OCI-LY1 (cell line): Measurements from ENCODE around the gene CLCN6.

Source experiments
- H2AFZ ChIP-seq: fragments of 200-600 bp; sonication (generic), shearing (Covaris generic); 2 replicates; pipeline ENCODE4 v1.6.0; 2014; ENCODE audit warnings: antibody characterized with exemption, mild to moderate bottlenecking, low read length
- H3F3A ChIP-seq: fragments of 200-600 bp; sonication (generic), shearing (Covaris generic); 2 replicates; pipeline ENCODE4 v1.6.0; 2014; ENCODE audit warnings: mild to moderate bottlenecking, antibody characterized with exemption, low read length, moderate library complexity; ENCODE audit not compliant: insufficient read depth
- H3K27ac ChIP-seq: fragments of 200-600 bp; sonication (generic); 2 replicates; pipeline ENCODE4 v1.5.1; 2014; ENCODE audit warnings: low read length, mixed run types, mild to moderate bottlenecking, low read depth; ENCODE audit not compliant: poor library complexity, severe bottlenecking
- H3K27me3 ChIP-seq: fragments of 200-600 bp; sonication (generic); 2 replicates; pipeline ENCODE4 v1.6.0; 2014; ENCODE audit warnings: antibody characterized with exemption, mild to moderate bottlenecking, low read length, moderate library complexity; ENCODE audit not compliant: insufficient read depth
- H3K36me3 ChIP-seq: fragments of 200-600 bp; sonication (generic); 2 replicates; pipeline ENCODE4 v1.6.1; 2014; ENCODE audit warnings: mild to moderate bottlenecking, antibody characterized with exemption, low read length, moderate library complexity, mixed read lengths; ENCODE audit not compliant: insufficient read depth
- H3K4me1 ChIP-seq: fragments of 200-600 bp; sonication (generic); 2 replicates; pipeline ENCODE4 v1.5.1; 2014; ENCODE audit warnings: mild to moderate bottlenecking, low read length, moderate library complexity; ENCODE audit not compliant: insufficient read depth, severe bottlenecking
- H3K4me2 ChIP-seq: fragments of 200-600 bp; sonication (generic), shearing (Covaris generic); 2 replicates; pipeline ENCODE4 v1.6.1; 2014; ENCODE audit warnings: low read length
- H3K4me3 ChIP-seq: fragments of 200-600 bp; sonication (generic); 2 replicates; pipeline ENCODE4 v1.5.1; 2014; ENCODE audit warnings: low read length, low read depth, mild to moderate bottlenecking, mixed read lengths; ENCODE audit not compliant: poor library complexity, severe bottlenecking
- H3K79me2 ChIP-seq: fragments of 200-600 bp; shearing (Covaris generic); 2 replicates; pipeline ENCODE4 v1.6.1; 2016; ENCODE audit warnings: mixed run types, low read length, mixed read lengths; ENCODE audit not compliant: insufficient read depth
- H3K9ac ChIP-seq: fragments of 200-600 bp; sonication (generic), shearing (Covaris generic); 2 replicates; pipeline ENCODE4 v1.6.1; 2014; ENCODE audit warnings: mild to moderate bottlenecking, low read length, mixed read lengths
- H3K9me2 ChIP-seq: fragments of 200-600 bp; sonication (generic), shearing (Covaris generic); 2 replicates; pipeline ENCODE4 v1.6.1; 2014; ENCODE audit warnings: low read depth, mild to moderate bottlenecking, low read length, mixed read lengths
- H3K9me3 ChIP-seq: fragments of 200-600 bp; shearing (Covaris generic); 2 replicates; pipeline ENCODE4 v1.6.1; 2014; ENCODE audit warnings: low read length, mixed read lengths
- H4K20me1 ChIP-seq: fragments of 200-600 bp; sonication (generic), shearing (Covaris generic); 2 replicates; pipeline ENCODE4 v1.6.0; 2016; ENCODE audit warnings: mild to moderate bottlenecking, low read length; ENCODE audit not compliant: insufficient read depth
- EZH2 ChIP-seq: fragments of 200-600 bp; sonication (generic), shearing (Covaris generic); IDR thresholded peaks from 2 replicates; pipeline ENCODE4 v1.8.0; 2017; ENCODE audit warnings: borderline replicate concordance, mixed run types, mild to moderate bottlenecking, antibody characterized with exemption, low read length, moderate library complexity, mixed read lengths
- TF ChIP-seq, protein P1 (sequence below): fragments of 200-600 bp; sonication (generic), shearing (Covaris generic); IDR thresholded peaks from 2 replicates; pipeline ENCODE4 v1.5.1; 2017; ENCODE audit warnings: mild to moderate bottlenecking, antibody characterized with exemption, low read length, moderate library complexity, mixed read lengths

CLCN6 gene

DNA sequence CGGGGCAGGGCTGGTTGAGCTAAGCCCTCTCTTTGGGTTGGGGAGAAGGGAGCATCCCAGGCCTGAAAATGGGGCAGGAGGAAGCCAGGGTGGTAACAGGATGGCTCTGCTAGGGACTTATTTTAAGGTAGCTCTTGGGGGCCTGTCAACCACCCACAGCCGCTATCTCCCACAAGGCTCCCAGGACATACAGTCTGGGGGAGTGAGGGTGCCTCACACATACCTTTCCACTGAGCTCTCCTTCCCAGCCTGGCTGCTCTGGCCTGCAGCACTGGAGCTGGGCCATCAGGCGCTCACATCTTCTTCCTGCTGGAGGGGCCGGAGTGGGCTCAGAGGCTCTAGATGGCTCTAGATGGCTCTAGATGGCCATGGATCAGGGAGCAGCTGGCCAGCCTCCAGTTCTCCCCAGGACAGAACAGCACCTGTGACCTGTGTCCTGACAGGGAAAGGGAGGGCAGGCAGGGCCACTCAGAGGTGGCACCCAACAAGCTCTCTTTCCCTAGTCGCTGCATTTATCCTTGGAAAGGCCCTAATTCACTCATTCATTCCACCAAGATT, 63.7 kb downstream of the CLCN6 start:
- H4K20me1 ChIP-seq: no peaks in the 10 kb centered on the region
- no peak for TF ChIP-seq EZH2
- TF ChIP-seq, protein P1, sequence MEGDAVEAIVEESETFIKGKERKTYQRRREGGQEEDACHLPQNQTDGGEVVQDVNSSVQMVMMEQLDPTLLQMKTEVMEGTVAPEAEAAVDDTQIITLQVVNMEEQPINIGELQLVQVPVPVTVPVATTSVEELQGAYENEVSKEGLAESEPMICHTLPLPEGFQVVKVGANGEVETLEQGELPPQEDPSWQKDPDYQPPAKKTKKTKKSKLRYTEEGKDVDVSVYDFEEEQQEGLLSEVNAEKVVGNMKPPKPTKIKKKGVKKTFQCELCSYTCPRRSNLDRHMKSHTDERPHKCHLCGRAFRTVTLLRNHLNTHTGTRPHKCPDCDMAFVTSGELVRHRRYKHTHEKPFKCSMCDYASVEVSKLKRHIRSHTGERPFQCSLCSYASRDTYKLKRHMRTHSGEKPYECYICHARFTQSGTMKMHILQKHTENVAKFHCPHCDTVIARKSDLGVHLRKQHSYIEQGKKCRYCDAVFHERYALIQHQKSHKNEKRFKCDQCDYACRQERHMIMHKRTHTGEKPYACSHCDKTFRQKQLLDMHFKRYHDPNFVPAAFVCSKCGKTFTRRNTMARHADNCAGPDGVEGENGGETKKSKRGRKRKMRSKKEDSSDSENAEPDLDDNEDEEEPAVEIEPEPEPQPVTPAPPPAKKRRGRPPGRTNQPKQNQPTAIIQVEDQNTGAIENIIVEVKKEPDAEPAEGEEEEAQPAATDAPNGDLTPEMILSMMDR: no peak
- H3K9ac ChIP-seq: no peak overlapping the region
- H3K4me3 ChIP-seq: no peak overlapping the region
- no peaks in the 10 kb centered on the region for H3F3A ChIP-seq
- H3K36me3 ChIP-seq: no peaks in the 10 kb centered on the region
- no peaks in the 10 kb centered on the region for H3K79me2 ChIP-seq
- H3K9me3 ChIP-seq: no peaks in the 10 kb centered on the region
- no peaks in the 10 kb centered on the region for H3K9me2 ChIP-seq
- no peak overlapping the region for H3K4me2 ChIP-seq
- no peak overlapping the region for H2AFZ ChIP-seq
- H3K27ac ChIP-seq: no peak overlapping the region
- peaks cover 1% of the 10 kb centered on the region; the same call in 1 of the 2 replicates for H3K27me3 ChIP-seq
- no peaks in the 10 kb centered on the region for H3K4me1 ChIP-seq

- Histone ChIP-seq H3K4me3 (no peak overlapping the region), H3K9me3 (no peaks in the 10 kb centered on the region), H3K9me2 (no peaks in the 10 kb centered on the region), H4K20me1 (no peaks in the 10 kb centered on the region), H3K79me2 (no peaks in the 10 kb centered on the region), H3K4me2 (no peak overlapping the region), H3K36me3 (no peaks in the 10 kb centered on the region), H3F3A (no peaks in the 10 kb centered on the region), H3K27me3 (peaks cover 3% of the 10 kb centered on the region; the same call in 1 of the 2 replicates), H3K9ac (no peak overlapping the region), H3K27ac (no peak overlapping the region), H3K4me1 (no peaks in the 10 kb centered on the region), H2AFZ (no peak overlapping the region)
- TF ChIP-seq EZH2: no peak
- TF ChIP-seq, protein P1: no peak
Measured at GRCh38 chr1:11872545-11872944, 66.6 kb downstream of the CLCN6 start.

- Histone ChIP-seq H3K79me2 (no peaks in the 10 kb centered on the region), H4K20me1 (no peaks in the 10 kb centered on the region)
Measured at GRCh38 chr1:11873395-11874257, 67.6 kb downstream of the CLCN6 start.

More at GRCh38 chr1:11873395-11874257, 67.6 kb downstream of the CLCN6 start:
- H3K27me3 ChIP-seq: peaks cover 3% of the 10 kb centered on the region; the same call in 1 of the 2 replicates
- no peak for TF ChIP-seq EZH2
- TF ChIP-seq, protein P1: no peak
- H3K9ac ChIP-seq: no peak overlapping the region
- no peak overlapping the region for H3K4me2 ChIP-seq
- no peaks in the 10 kb centered on the region for H3K9me2 ChIP-seq
- H3K27ac ChIP-seq: no peak overlapping the region
- H2AFZ ChIP-seq: no peak overlapping the region
- H3F3A ChIP-seq: no peaks in the 10 kb centered on the region
- no peaks in the 10 kb centered on the region for H3K4me1 ChIP-seq
- no peak overlapping the region for H3K4me3 ChIP-seq
- no peaks in the 10 kb centered on the region for H3K9me3 ChIP-seq
- H3K36me3 ChIP-seq: no peaks in the 10 kb centered on the region
